ENCODE results near the gene OTOS.

GRCh38 chr2:240155048-240155744 lies 14.7 kb upstream of the OTOS start:
- TF ChIP-seq CTCF (IDR thresholded peaks at IDR 0.05) (no peak), POLR2A (IDR thresholded peaks at IDR 0.05) (no peak)
